GM10266 (cell line): Measurements from ENCODE around the gene CD7.

Experiments
- DNase-seq: peaks from one replicate; pipeline ENCODE4 v3.0.0; 2012; ENCODE audit errors: extremely low spot score
- TF ChIP-seq, protein P1 (sequence below): IDR thresholded peaks from 2 replicates; pipeline ENCODE4 v1.5.1; 2012; ENCODE audit warnings: mild to moderate bottlenecking, low read depth; ENCODE audit not compliant: control insufficient read depth, insufficient read depth; ENCODE audit errors: missing control alignments

CD7 gene

DNA sequence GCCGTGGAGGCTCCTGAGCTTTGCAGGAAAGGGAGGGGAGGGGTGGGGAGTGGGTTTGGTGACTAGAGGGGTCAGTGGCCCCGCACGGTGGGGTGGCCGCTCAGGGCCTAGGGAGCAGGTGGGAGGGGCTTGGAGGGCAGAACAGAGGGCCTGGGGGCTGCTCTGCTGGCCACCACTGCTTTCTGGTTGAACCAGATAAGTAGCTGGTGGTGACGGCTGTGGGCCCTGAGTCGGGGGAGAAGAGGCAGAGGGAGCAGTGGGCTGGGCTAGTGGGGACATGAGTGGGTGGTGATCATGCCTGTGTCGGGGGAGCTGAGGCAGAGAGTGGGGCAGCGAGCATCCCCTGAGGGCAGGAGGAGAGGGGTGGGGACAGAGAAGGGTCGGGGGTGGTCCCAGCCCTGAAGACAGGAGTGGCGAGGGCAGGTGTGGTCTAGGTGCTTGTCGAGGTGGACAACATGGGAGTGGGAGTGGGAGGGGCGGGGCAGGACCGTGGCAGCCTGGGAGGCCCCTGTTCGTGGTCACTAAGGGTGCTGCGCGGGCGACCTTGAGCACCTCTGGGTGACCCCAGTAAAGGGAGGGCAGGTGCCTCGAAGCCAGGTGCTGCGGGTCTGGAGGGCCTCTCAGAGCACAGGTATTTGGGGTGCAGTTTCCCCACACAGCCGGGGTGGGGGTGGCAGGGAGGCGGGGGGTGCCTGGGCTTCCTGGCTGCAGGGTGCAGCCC is 6.3 kb upstream of the CD7 start:
- TF ChIP-seq, protein P1, sequence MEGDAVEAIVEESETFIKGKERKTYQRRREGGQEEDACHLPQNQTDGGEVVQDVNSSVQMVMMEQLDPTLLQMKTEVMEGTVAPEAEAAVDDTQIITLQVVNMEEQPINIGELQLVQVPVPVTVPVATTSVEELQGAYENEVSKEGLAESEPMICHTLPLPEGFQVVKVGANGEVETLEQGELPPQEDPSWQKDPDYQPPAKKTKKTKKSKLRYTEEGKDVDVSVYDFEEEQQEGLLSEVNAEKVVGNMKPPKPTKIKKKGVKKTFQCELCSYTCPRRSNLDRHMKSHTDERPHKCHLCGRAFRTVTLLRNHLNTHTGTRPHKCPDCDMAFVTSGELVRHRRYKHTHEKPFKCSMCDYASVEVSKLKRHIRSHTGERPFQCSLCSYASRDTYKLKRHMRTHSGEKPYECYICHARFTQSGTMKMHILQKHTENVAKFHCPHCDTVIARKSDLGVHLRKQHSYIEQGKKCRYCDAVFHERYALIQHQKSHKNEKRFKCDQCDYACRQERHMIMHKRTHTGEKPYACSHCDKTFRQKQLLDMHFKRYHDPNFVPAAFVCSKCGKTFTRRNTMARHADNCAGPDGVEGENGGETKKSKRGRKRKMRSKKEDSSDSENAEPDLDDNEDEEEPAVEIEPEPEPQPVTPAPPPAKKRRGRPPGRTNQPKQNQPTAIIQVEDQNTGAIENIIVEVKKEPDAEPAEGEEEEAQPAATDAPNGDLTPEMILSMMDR = no peak
- no peak for DNase-seq

DNA sequence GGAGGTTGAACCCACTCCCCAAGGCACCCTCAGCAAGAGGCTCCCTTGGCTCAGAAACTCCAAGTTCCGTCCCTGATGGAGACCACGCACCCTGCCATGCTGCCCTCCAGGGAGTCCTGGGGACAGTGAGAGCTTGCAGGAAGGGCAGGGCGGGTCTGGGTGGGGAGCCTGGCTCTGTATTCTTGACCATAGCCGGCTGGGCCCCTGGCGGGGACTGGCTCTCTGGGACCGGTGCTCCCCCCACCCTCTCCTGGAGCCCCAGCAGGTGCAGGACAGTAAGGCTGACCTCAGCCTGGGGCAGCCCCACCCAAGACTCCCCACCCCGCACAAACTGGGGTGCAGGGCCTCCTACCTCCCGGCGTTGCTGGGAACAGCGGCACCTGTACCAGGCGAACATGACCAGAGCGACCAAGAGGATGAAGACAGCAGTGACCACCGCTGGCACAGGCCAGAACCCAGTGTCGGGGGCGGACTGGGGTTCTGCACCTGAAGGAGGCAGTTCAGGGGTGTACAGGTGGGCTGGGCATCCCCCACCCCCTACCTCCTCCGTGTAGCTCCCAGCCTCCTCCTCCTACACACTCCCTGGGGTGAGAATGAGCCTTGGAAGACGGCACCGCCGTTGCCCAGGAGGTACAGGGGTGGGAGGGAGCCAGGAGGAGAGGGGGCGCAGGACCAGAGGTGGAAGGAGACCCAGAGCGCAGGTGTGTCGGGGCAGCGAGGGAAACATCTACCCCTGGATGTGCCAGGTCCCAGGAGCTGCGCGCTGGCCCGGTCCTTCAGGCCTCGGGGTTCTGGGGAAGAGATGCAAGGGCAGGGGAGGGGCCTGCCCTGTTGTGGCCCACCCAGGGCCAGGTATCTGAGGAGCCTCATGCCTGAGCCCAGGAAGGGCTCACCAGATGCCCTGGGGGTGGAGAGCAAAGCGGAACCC is 5.4 kb upstream of the CD7 start:
- TF ChIP-seq, protein P1 = no peak
- no peak for DNase-seq

DNA sequence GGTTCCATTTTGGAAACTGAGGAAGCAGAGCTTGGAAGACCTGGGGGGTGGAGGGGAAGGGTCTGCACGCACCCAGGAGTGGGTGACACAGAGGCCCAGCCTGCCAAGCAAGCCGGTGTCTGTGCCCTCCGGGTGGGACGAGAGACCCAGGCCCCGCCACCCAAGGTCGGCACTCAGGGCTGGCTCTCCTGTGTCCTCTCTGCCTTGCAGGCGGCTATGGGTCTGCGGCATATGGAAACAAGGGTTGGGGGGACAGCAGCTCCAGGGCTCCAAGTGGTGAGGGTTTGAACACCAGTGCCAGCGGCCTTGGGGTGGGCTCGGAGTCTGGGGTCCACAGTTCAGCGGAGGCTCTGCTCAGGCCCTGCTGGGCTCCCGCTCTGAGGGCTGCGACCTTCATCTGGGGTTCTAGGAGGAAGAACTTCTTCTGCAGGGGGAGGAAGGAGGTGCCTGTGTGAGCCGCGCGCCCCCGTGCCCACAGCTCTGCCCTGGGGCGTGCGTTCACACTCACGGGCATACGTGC is 4.6 kb upstream of the CD7 start:
- TF ChIP-seq, protein P1 = no peak
- no peak for DNase-seq

DNA sequence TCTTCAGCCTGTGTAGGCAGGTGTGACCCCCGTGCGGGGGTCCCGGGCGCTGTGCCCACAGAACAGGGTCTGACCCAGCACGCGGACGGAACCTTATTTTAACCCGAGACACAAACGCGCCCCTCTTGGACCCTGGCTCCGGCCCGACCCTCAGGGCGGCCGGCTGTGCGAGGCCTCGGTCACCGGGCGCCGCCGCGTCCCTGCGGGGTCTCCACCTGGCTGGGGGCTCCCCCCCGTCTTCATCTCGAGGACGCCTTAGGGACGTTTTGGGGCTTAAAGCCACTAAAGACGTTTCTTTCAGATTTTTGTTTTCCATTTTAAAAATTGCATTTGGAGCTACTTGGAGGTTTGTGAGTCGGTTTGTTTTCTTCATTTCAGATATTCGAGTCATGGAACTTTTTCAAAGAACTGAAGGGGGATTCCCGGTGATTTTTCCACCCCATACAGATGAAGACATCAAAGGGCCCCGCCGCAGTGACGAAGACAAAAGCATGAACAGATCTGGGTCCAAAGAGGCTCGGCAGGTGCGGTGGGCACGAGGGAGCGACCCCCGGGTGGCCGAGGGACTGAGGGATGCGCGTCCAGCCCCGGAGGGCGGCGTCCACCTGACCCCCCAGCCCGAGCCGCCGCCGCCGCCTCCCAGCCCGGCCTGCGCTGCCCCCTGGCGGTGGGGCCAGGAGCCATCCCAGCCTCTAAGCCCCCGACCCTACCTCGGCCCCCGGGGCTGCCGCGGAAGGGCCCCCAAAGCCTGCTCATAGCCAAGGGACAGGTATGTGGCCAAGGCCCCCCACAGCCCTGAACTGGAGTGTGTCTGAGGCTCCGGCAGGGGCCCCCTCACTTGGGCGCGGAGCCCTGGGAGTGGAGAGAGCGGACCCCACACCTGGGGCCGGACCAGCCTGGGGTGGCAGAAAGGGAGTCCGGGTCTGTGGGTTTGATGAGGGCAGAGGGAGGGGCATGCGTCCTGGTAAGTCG is 3.8 kb upstream of the CD7 start:
- TF ChIP-seq, protein P1 = peak; percentile 83
- DNase-seq = peak; percentile 90

DNA sequence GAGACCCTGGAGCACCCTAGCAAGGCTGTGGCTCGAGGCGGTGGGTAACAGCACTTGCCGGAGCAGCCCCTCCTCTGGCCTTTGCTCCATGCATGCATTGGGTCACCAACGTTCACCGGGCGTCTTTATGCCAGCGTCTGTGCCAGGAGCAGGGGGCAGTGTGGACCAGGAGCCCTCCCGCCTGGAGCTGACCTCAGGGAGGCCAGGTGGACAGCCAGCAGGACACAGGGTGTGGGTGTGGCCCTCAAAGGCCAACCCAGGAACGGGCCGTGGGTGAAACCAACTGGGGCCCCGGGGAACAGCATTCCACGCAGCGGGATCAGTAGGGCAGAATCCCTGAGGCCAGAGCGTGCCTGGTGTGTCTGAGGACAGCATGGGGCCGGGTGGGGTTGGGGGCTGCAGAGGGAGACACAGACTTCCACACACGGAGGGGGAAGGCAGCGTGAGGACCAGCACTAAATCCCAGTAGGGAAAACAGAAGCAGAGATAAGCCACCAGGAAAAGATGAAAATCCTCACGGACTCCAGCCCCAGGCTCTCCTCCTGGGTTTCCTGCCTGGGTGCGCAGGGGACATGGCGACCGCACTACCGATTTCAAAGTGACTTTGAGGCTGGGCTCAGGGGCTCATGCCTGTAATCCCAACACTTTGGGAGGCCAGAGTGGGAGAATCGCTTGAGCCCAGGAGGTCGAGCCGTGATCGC is 2.9 kb upstream of the CD7 start:
- TF ChIP-seq, protein P1 = no peak
- DNase-seq = no peak

DNA sequence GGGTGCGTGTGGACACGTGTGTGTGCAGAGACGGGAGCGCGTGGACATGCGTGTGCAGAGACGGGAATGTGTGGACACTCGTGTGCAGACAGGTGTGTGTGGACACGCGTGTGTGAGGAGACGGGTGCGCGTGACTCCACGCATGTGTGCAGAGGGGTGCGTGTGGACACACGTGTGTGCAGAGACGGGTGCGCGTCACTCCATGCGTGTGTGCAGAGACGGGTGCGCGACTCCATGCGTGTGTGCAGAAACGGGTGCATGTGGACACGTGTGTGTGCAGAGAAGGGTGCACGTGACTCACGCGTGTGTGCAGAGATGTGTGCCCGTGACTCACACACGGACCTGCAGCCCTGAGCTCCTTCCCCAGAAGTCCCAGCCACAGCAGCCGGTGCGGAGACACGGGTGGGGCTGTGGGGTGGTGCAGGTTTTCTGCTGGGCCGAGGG is 2.2 kb upstream of the CD7 start:
- TF ChIP-seq, protein P1 = no peak
- no peak for DNase-seq
